Fibroblast of the aortic adventitia (primary cell): ENCODE measurements around the gene FHOD1. TPM values are rescaled to one million over a fixed set of nuclear protein-coding genes. Genes with fewer than 3 reads are reported as not detected.
A peak's percentile ranks its signal among the peaks of the same experiment; 100 is the strongest.

Experiments used
- DNase-seq: peaks from one replicate; pipeline ENCODE4 v3.0.0-alpha.2; 2010; ENCODE audit warnings: low read depth
- H3K4me3 ChIP-seq: 2 replicates; pipeline ENCODE4 v1.5.1; 2011; ENCODE audit warnings: low read depth, mild to moderate bottlenecking, control low read depth, low read length, moderate library complexity
- total RNA-seq: library from RNA; depleted of rRNA; stranded (reverse); fragments of >200 nt; gene quantifications from 2 replicates; pipeline ENCODE4 v1.2.3, GENCODE V29; 2012; ENCODE audit warnings: low replicate concordance
- TF ChIP-seq, protein P1 (sequence below): IDR thresholded peaks from 2 replicates; pipeline ENCODE4 v1.5.1; 2011; ENCODE audit warnings: mild to moderate bottlenecking, low read length, control low read depth, inconsistent platforms; ENCODE audit not compliant: insufficient read depth

Gene FHOD1
- total RNA-seq, 1 donor = 14.1 TPM

DNA sequence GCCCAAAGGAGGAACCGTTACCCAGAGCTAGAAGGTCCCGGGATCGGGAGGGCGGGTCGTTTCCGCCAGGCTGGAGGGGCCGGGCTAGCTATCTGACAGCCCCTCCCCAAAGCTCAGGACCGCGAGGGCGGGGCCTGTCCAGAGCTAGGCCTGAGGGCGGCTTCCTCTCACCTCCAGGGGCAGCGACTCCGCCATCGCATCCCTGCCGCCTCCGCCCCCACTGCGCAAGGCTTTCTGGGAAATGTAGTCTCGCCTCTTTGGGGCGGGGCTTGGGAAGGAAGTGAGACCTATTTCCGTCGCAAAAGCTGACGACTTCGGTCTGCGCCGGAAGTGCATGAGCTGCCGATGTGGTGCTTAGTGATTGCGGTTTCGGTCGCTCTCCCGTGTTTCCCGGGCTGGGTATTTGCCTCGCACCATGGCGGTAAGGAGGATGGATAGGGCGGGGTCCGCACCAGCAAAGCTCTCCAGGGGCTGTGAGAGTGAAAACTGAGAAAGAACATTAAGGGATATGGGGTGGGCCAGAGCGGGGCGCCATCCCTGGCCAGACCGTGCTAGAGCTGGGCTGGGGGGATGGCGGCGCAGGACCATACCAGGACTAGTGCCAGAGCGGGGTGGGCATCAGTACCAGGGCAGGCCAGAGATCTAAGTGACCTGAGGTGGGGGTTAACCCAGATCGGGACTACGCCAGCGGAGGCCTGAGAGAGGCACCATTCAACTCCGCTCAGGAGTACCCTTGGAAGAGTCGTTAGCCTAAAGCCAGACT, 20.3 kb downstream of the FHOD1 start, which contains the start of gene TMEM208:
TMEM208 (plus strand) TSS at position 327 of the 763 bp plus-strand sequence; CDS start at position 416, 89 bp downstream.
- peak; percentile 98 for DNase-seq
- TF ChIP-seq, protein P1, sequence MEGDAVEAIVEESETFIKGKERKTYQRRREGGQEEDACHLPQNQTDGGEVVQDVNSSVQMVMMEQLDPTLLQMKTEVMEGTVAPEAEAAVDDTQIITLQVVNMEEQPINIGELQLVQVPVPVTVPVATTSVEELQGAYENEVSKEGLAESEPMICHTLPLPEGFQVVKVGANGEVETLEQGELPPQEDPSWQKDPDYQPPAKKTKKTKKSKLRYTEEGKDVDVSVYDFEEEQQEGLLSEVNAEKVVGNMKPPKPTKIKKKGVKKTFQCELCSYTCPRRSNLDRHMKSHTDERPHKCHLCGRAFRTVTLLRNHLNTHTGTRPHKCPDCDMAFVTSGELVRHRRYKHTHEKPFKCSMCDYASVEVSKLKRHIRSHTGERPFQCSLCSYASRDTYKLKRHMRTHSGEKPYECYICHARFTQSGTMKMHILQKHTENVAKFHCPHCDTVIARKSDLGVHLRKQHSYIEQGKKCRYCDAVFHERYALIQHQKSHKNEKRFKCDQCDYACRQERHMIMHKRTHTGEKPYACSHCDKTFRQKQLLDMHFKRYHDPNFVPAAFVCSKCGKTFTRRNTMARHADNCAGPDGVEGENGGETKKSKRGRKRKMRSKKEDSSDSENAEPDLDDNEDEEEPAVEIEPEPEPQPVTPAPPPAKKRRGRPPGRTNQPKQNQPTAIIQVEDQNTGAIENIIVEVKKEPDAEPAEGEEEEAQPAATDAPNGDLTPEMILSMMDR = peak; percentile 10

DNA sequence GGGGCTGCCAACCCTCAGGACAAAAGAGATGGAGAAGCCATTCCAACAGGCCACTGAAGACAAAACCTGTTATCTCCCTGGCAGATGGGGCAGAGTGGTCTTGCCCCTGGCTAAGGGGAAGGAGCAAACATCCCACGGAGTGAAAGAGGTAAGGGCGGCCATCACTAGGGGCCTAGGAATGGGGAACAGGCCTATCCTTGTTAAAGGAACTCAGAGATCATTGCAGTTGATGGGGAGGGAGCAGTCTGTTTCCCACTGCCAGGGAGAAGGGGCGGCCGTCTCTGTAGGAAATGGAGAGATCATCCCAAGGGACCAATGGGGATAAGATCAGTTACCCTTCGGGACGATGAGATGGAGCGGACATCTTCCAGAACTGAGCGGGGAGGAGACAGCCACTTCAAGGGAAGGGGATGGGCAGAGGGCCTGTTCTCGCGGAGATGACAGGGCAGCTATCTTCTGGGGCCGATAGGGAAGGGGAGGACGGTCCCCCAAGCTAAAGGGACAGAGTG, 20.9 kb downstream of the FHOD1 start:
- H3K4me3 ChIP-seq = peak overlapping the region; percentile 92
- no peak for DNase-seq
- TF ChIP-seq, protein P1 = no peak

More for the DNA sequence above, 20.3 kb downstream of the FHOD1 start, which contains the start of gene TMEM208:
- peak within 1 kb of the TSS; percentile 100 for H3K4me3 ChIP-seq

DNA sequence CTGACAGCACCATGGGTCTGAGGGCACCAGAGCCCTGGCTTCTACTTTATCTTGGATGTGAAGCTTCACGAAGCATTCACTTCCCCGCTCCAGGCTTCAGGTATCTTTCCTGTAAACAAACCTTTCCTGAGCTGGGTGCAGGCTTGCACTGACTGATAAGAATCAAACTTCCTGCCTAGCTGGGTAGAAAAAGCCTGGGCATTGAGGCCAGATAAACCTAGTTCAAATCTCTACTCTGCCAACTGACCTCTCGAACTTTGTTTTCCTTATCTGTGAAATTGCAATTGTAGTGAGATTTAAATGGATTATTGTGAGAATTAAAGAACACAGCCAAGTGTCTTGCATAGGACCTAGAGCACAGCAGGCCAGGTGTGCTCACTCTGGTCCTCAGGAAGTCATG, 23.3 kb downstream of the FHOD1 start:
- no peak overlapping the region for H3K4me3 ChIP-seq
- TF ChIP-seq, protein P1 = no peak
- no peak for DNase-seq

DNA sequence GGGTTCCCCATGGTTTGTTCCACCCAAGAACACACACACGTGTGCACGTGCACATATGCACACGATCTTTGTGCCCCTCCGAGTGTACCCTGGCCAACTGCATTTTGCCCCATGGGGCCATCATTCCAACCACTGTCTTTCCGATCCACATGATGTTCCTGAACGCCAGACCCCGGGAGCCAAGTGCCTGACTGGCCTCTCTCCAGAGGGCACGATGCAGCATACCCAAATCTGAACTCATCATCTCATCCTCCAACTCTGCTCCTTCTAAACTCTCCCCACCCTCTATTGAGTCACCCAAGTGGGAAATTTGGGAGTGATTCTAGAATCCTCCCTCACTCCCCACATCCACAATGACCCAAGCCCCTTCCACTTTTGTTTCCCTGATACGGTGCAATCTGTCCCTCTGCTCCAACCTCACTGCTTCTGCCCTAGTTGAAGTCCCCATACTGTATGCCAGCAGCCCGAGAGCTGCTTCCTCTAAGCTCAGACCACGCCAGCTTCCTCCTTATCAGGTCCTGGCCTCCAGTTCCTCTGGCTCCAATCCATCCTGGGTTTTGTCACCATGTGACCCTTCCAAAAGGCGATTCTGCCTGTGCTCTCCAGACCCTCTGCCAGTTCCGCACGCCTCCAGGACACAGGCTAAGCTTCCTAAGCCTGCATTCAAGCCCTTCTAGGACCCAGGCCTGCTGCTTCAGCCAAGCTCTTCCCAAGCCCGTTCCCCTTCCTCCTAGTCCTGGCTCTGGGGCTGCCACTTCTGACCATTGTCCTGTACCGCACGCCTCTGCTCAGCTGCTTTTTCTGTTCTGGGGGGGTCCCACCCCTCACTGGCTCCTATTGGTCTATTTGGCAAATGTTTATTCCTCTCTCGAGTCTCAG, 30.4 kb downstream of the FHOD1 start:
- TF ChIP-seq, protein P1 = no peak
- no peak overlapping the region for H3K4me3 ChIP-seq
- DNase-seq = peak; percentile 26

DNA sequence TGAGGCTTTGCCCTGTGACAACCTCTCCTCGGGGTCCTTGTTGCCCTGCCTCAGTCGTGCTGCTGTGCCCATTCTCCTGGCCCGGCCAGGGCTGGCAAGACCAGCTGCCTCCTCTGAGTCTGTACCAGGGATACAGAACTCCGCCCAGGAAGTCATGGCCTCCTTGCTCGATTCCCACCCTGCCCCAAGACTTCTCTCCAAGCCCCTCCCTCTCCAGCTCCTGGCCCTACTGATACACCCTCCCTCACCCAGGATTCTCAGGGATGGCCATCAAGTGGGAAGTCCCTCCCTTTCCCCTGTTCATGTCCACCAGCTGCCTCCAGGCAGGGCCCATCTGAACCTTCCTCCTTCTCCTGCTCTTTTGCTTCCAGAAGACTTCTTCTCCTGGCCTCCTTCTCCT, 31.6 kb downstream of the FHOD1 start:
- no peak overlapping the region for H3K4me3 ChIP-seq
- no peak for DNase-seq
- TF ChIP-seq, protein P1 = no peak

DNA sequence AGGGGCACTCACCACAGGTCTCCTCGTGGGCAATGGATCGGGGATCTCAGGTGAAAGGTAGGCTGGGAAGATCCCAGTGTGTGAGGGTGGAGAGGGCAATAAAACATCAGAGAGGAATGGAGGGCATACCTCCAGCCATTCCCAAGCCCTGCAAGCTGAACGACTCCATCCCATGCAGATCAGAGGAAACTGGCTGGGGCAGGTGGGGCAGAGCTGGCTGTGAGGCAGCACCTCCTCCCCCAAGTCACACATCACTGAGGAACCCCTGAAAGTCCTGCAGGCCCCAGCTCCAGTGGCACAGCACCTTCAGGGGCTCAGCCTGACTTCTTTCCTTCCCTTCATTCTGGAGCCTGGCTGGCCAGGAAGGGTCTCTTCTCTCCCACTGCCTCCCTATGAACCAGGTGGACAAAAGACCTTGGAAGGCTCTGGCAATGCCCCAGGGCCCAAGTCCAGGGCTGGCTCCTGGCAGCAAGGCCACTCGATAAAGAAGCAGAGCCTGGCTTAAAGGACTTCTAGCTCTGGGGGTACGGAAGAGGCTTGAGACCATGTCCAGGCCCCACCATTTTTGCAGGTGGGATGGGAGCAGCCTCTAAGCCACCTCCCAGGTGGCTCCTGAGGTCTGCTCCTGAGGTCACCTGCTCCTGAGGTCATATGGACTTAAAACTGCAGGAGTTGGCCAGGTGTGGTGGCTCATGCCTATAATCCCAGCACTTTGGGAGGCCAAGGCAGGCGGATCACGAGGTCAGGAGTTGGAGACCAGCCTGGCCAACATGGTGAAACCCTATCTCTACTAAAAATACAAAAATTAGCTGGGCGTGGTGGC, 33.9 kb downstream of the FHOD1 start:
- no peak overlapping the region for H3K4me3 ChIP-seq
- TF ChIP-seq, protein P1 = no peak
- DNase-seq = no peak
